OCI-M2 (cell line): ENCODE data around the gene SS18.
"Not testable (repeated sequence)": the region's sequence is repeated elsewhere in the genome, so short reads cannot be mapped to it uniquely, and the experiment has no call there.

Experiments used
- DNase-seq: peaks from one replicate; lab custom pipeline; 2025; ENCODE audit not compliant: unreplicated experiment; lab: John Stamatoyannopoulos, UW

Gene SS18, protein sequence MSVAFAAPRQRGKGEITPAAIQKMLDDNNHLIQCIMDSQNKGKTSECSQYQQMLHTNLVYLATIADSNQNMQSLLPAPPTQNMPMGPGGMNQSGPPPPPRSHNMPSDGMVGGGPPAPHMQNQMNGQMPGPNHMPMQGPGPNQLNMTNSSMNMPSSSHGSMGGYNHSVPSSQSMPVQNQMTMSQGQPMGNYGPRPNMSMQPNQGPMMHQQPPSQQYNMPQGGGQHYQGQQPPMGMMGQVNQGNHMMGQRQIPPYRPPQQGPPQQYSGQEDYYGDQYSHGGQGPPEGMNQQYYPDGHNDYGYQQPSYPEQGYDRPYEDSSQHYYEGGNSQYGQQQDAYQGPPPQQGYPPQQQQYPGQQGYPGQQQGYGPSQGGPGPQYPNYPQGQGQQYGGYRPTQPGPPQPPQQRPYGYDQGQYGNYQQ

DNA sequence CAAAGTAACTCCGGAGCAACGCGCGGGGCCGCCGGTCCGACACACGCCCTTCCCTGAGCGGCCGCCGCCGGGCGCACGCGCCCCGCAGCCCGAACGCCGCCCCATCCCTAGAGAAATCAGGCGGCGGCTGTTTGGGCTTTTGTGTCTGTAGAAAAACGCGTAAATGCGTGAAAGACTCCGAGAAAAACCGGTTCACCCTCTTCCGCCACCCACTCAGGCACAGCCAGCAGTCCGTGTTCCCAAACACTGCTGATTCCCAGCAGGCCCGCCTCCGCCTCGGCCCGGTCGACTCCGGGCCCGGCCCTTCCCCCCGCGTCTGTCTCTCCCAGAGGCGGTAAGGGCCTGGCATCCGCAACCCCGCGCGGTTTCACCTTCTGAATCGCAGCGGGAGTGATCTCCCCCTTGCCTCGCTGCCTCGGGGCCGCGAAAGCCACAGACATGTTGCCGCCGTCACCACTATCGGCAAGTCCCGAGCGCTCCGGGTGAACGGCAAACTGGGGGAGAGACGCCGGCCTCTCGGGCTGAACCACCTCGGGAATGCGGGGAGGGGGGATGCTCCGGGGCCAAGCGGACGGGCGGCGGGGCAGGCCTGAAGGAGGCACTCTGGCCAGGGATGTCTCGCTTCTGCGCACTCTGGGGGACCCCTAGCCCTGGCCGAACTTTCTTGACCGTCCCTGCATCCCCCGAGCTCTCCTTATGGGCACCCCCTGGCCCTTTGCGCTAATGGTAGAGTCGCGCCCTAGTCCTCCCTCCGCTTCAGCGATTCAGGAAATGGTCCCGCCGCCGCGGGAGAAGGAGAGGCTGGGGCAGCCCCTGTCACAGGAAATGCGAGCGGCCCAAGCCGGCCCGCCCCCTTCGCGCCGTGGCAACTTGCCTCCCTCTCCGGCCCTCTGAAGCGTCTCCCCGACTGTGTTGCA is at the start of gene SS18:
Gene SS18, minus strand, starts transcription at position 484 of the 917 bp plus-strand sequence. Its CDS starts 44 bp downstream, at position 440.
- DNase-seq, result peak; percentile 20

DNA sequence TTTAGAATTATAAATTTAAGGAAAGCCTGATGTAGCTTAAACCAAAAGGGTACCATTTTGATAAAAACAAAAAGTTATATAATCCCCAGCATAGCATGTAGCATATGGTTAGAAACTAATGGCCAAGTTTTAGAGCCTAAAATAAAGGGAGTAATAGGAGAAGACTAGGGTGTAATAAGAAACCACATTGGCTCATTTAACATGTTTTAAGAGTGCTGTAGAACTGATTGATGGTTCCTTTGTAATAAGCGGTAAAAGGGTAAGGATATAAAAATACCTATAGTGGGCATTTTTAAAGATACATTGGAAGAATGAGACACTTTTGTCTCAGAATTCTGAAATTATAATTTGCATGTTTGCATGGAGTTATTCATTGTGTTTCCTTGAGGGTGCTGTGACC is 45.1 kb upstream of the SS18 start:
- no peak for DNase-seq

DNA sequence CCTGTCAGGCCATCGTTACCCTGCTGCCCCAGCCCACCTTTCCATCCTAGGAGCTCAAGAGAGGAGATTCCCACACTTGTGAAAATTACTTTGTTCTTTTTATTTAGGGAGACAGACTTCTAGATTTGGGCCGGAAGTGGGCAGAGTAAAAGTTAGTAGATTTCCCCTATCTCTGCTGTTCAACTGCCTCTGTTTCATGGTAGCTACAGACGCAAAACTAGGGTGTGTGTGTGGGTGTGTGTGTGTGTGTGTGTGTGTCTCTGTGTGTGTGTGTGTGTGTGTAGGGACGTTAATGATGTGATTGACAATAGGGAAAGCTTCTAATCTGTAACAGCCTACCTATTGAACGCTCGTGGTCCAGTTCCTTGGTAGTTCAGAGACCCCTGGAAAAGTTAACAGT is 43.7 kb upstream of the SS18 start:
- peak; percentile 7 for DNase-seq

DNA sequence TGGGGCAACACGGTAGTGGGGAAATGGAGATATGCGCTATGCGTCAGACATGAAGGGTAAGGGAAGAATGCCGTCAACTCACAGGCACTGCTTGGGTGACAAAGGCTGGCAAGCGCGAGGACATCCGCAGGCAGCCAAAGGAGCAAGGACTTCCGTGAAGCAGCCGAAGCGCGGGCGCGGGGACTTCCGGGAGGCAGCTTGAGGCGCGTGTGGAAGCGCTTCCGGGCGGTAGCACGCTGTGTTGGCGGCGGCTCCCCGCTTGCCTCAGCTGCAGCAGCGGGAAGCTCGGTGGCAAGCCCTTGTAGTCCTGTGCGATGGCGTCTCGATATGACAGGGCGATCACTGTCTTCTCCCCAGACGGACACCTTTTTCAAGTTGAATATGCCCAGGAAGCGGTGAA is 43.2 kb upstream of the SS18 start, which contains the start of gene PSMA8:
Gene PSMA8, plus strand, starts transcription at position 218 of the 400 bp plus-strand sequence. Its CDS starts 97 bp downstream, at position 315.
- DNase-seq, result no peak

DNA sequence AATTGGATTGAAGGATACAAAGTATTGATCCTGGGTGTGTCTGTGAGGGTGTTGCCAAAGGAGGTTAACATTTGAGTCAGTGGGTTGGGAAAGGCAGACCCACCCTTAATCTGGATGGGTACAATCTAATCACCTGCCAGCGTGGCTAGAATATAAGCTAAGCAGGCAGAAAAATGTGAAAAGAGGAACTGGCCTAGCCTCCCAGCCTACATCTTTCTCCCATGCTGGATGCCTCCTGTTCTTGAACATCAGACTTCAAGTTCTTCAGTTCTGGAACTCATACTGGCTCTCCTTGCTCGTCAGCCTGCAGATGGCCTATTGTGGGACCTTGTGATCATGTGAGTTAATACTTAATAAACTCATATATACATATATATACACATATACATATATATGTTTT is 37.8 kb upstream of the SS18 start:
- DNase-seq, result not testable (repeated sequence)

DNA sequence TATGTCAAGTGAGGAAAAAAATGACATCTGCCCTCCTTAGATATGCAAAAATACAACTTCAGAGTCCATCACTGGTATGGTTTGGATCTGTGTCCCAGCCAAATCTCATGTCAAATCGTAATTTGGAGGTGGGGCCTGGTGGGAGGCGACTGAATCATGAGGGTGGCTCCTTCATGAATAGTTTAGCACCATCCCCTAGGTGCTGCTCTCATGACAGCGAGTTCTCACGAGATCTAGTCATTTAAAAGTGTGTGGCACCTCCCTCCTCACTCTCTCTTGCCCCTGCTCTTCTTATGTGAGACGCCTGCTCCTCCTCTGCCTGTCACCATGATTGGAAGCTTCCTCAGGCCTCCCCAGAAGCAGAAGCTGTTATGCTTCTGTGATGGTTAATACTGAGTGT is 37.4 kb upstream of the SS18 start:
- no peak for DNase-seq

DNA sequence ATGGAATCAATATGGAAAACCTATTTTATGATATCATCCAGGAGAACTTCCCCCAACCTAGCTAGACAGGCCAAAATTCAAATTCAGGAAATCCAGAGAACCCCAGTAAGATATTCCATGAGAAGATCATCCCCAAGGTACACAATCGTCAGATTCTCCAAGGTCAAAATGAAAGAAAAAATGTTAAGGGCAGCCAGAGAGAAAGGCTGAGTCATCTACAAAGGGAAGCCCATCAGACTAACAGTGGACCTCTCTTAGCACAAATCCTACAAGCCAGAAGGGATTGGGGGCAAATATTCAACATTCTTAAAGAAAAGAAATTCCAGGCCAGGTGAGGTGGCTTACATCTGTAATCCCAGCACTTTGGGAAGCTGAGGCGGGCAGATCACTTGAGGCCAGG is 31.6 kb upstream of the SS18 start:
- DNase-seq, result not testable (repeated sequence)

DNA sequence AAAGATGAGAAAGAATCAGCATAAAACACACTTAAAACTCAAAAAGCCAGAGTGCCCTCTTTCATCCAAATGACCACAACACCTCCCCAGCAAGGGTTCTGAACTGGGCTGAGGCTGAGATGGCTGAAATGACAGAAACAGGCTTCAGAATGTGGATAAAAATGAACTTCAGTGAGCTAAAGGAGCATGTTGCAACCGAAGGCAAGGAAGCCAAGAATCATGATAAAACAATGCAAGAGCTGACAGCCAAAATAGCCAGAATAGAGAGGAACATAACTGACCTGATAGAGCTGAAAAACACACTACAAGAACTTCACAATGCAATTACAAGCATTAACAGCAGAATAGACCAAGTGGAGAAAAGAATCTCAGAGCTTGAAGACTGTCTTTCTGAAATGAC is 31.1 kb upstream of the SS18 start:
- no peak for DNase-seq

DNA sequence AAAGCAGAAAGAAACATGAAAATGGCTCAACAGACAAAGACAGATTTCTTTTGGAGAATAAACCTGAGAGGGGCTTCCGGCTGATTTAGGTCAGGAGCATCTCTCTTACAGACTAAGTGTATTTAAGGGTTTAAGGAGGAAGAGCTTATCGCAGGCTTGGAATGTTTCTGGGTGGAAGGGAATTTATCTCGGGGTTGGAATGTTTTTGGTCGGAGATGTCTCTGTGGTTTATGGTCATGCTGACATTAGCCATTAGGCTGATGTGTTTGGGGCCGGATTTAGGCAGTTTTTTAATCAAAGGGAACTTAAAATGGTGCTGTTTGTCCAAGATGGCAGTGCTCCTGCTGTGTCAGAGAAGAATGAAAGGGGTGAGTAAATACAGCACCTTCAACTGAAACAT is 28.8 kb upstream of the SS18 start:
- no peak for DNase-seq

DNA sequence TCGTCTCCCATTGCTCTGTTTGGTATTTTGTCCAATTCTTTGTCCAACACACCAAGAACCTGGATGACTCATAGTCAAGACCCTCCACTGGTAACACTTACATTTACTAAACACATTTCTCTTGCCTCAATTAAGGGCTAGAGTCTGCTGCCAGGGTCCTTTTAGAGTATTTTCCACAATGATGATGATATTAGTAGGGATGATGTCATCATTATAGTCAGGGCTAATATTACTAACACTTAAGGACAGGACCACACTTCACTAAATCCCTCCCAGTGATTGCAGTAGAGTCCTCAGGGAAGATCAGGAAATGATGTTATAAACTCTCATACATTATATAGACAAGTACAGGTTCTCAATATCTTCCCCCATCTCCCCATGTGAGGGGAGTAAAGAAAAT is 13.6 kb upstream of the SS18 start:
- no peak for DNase-seq

DNA sequence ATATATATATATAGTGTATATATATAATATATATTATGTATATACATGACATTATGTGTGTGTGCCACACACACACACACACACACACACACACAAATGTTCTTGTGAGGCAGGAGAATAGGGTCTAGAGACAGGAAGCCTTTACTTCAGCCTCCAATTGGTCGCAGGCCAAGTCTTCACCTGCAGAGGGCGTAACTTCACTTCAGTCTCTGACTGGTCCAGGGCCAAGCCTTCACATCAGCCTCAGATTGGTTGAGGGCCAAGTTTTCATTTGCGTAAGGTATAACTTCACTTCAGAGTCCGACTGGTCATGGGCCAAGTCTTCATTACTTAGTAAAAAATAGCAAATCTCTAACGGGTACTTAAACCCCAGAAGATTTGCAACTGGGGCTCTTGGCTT is 13.2 kb upstream of the SS18 start:
- no peak for DNase-seq

DNA sequence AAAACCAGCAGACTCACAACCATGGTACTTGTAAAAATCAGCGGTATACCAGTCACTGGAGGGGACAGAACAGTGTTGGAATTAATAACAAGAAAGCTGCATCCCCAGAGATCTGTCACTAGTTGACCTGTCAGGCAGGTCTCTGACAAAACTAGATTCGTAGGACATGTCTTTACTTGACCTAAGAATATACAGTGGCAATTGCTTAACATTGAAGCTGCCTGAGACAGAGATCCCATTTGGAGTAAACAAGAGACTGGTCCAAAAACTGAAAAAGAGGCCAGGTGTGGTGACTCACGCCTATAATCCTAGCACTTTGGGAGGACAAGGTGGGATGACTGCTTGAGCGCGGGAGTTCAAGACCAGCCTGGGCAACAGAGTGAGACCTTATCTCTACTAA is 7.2 kb upstream of the SS18 start:
- DNase-seq, result no peak

DNA sequence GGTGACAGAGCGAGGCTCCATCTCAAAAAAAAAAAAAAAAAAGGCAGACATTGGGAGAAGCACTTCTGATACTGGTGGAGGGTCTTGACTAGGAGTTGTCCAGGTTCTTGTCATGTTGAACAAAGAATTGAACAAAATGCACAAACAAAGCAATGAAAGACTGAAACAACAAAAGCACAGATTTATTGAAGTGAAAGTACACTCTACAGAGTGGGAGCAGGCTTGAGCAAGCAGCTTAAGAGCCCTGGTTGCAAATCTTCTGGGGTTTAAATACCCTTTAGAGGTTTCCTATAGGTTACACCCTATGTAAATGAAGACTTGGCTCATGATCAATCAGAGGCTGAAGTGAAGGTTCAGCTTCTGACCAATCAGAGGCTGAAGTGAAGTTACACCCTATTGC is 6.4 kb upstream of the SS18 start:
- DNase-seq, result no peak

DNA sequence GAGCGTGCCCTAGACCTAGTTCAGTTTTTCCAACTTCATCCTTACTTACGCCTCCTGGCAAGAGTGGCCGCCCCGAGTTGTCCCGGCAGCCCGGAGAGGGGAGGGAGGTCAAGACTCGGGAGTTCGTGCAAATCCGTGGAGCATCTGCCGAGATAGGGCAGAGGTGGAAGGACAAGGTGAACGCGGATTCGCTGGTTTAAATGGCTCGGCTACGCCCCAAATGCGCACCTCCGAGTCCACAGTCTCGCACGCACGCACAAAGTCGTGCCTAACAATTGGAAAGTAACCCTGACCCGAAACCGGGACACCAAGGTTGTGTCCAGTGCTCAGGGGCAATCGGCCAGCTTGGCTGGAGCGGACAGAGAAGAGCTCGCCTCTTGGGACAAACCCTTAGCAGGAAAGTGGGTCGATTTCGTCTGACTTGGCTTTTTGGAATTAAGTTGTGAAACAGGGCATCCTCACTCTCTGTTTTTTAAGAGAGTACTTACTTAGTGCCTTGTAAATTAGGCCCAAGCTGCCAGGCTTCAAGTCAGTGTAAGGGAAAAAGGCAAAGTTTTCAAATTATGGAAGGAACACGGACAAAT is 726 bp upstream of the SS18 start:
- DNase-seq, result no peak

DNA sequence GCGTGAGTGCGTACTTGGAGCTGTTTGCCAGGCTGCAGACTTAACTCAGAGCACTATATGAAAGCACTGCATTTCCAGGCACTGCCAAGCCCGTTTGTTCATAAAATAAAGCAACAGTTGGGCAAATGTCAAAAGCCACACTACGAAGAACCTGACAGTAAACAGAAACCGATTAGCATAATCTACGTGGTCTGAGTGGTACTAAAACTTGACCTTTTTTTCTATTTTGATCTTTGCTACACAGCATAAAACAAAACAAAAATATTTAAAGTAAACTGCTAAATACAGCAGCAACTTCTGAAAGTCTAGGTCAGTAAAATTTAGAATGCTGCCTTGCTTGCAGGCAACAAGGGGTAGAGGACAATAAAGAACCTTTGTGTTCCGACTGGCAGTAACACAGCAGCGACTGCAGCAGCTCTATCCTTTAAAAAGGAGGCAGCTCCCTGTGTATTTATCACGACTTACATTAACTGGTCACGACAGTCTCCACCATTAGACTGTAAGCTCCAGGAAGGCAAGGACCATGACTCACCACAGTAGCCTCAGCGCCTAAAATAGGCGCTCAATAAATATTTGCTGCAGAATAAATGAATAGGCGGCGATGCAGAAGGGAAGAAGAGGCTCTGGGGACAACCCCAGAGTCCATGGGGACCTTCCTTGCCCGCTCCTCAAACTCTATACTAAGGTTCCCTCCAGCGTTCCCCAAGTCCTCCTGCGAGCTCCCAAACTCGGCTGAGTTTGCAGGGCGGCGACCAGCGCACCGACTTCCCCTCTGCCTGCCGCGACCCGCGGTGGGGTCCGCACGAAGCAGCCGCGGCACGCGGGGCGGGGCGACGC is 902 bp downstream of the SS18 start:
- DNase-seq, result no peak

DNA sequence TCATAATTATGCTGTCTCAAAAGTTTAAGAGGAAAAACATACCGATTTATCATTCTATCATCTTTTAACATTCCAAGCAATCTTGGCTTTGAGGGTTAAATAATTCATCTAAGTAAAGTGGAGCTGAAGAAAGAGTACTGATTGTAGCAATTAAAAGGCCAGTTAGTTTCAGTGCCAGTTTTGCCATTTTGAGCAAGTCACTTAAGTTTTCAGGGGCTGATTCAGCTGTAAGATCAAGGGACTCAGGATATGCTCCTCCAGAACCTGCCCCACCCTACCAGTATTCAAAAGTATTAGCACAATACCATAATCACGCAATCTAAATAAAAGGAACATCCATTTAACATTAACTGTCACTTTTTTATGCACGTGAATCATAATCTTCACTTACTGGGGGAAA is 1.9 kb downstream of the SS18 start:
- DNase-seq, result no peak

DNA sequence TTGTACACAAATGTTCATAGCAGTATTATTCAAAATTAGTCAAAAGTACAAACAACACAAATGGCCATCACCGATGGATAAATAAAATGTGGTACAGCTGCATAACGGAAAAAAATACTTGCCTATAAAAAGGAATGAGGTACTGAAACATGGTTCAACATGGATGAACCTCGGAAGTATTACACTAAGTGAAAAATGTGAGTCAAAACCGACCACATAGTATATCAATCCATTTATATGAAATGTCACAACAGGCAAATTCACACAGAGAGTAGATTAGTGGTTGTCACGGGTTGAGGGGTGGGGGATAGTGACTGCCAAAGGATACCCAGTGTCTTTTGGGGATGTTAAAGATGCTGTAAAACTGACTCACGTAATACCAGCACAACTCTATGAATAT is 3.5 kb downstream of the SS18 start:
- no peak for DNase-seq

DNA sequence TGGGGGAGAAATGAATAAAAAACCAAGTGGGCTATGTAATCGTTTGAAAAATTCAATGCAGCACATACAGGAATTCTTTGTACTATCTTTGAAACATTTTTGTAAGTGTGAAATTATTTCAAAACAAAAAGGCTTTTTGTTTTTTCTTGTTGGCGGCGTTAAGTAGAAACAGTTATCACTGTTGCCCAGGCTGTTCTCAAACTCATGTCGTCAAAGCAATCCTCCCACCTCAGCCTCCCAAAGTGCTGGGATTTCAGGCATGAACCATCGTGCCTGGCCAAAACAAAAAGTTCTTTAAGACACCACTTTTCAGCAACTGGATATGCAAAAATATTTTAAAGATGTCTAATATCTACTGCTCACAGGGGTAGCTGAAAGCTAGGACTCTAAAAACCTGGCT is 5.4 kb downstream of the SS18 start:
- no peak for DNase-seq

DNA sequence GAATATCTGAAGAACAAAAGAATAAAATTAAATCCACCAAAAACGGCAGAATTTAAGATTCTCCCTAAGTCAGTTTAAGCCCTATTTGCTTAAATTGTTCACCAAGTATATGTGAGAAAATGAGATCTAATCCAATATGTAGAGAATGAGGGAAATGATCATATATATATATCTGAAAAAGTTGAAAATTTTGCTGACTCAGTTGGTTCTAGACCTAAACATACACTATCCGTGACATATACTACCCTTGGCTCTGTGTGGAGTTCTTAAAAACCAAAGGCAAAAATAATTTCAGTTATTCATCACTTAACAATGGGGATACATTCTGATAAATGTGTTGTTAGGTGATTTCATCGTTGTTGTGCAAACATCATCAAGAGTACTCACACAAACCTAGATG is 7.3 kb downstream of the SS18 start:
- no peak for DNase-seq

DNA sequence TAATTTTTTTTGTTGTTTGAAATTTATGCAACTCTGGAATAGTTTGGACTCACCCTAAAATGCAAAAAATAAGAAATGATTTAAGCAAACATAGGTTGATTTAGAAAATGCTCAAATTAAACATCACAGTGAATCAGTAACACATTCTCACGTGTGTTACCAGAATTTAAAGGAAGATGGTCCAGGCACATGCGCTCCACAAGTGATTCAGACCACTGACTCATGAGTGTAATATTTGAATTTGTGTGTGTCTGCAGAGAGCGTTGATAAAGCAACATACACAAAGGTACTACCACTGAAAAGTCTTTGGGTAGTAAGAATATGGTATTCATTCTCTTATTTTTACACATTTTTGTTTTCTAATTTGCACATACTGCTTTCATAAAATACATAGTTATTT is 7.9 kb downstream of the SS18 start:
- no peak for DNase-seq

DNA sequence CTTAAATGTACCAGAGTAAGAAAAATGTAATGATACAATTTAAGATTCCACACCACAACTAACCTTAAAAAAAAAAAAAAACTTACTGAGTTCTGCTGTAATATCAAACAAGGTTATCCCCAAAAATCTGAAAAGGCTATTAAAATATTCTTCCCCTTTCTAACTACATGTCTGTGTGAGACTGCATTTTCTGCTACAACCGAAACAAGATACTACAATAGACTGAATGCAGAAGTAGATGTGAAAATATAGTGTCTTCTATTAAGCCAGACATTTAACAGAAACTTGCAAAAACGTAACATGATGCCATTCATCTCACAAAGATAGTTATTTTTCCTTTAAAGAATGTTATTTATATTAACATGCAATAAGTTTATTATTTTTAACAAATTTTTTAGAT is 16.2 kb downstream of the SS18 start:
- DNase-seq, result no peak
